SK-N-SH (cell line): ENCODE results near the gene PIAS1. TPM values are rescaled to one million over a fixed set of nuclear protein-coding genes. Genes with fewer than 3 reads are reported as not detected.

Experiments
- CTCF ChIA-PET: fragments of 300-600, 350-600 bp; formaldehyde crosslinking; extraction: SDS; loops from one replicate; lab custom pipeline; 2021; lab: Yijun Ruan, JAX
- POLR2A ChIA-PET: fragments of 350-600 bp; sonication (Branson Sonifier 250); formaldehyde crosslinking; extraction: SDS; loops from one replicate; lab custom pipeline; 2020; ENCODE audit warnings: antibody characterized with exemption, inconsistent platforms; lab: Yijun Ruan, JAX
- DNase-seq: peaks from one replicate; pipeline ENCODE4 v3.0.0; 2012
- H2AFZ ChIP-seq: fragments of 200-600 bp; sonication (generic); 2 replicates; pipeline ENCODE4 v1.8.1; 2016; ENCODE audit warnings: antibody characterized with exemption, mild to moderate bottlenecking, low read depth
- H3F3A ChIP-seq: fragments of 200-600 bp; sonication (generic); replicated peaks from 2 replicates; pipeline ENCODE3; 2016; ENCODE audit warnings: antibody characterized with exemption, mild to moderate bottlenecking; ENCODE audit not compliant: insufficient read depth
- H3K27ac ChIP-seq, 2 experiments: fragments of 200-500 bp in 1 of 2; fragments of 200-600 bp in 1 of 2; sonication (Bioruptor generic) in 1 of 2; sonication (generic), shearing (Covaris generic) in 1 of 2; 2 replicates each; pipeline versions ENCODE4 v1.5.1 to v1.6.1; 2014 to 2016; ENCODE audit warnings: low read depth in 2 of 2, inconsistent platforms in 1 of 2, low read length in 1 of 2, mild to moderate bottlenecking in 1 of 2, mixed read lengths in 1 of 2
- H3K27me3 ChIP-seq: fragments of 200-600 bp; sonication (generic), shearing (Covaris generic); 2 replicates; pipeline ENCODE4 v1.6.1; 2016; ENCODE audit warnings: mixed run types; ENCODE audit not compliant: insufficient read depth
- H3K36me3 ChIP-seq, 2 experiments: fragments of 200-500 bp in 1 of 2; fragments of 200-600 bp in 1 of 2; sonication (Bioruptor generic) in 1 of 2; sonication (generic) in 1 of 2; replicated peaks in 1 of 2; 2 replicates each; pipeline versions ENCODE3 to v1.5.1; 2014 to 2016; ENCODE audit warnings: low read length in 1 of 2, mild to moderate bottlenecking in 1 of 2; ENCODE audit not compliant: insufficient read depth in 2 of 2, control insufficient read depth in 1 of 2
- H3K4me1 ChIP-seq, 2 experiments: fragments of 200-500 bp in 1 of 2; fragments of 200-600 bp in 1 of 2; sonication (Bioruptor generic) in 1 of 2; sonication (generic), shearing (Covaris generic) in 1 of 2; 2 replicates each; pipeline versions ENCODE4 v1.5.1 to v1.6.1; 2014 to 2016; ENCODE audit warnings: low read depth in 1 of 2, low read length in 1 of 2, mixed run types in 1 of 2; ENCODE audit not compliant: insufficient read depth in 2 of 2, control insufficient read depth in 1 of 2
- H3K4me2 ChIP-seq: fragments of 200-600 bp; sonication (generic), shearing (Covaris generic); 2 replicates; pipeline ENCODE4 v1.6.1; 2017; ENCODE audit warnings: mixed run types
- H3K4me3 ChIP-seq, 2 experiments: fragments of 200-500 bp in 1 of 2; fragments of 200-600 bp in 1 of 2; sonication (Bioruptor generic) in 1 of 2; sonication (generic), shearing (Covaris generic) in 1 of 2; 2 replicates each; pipeline versions ENCODE4 v1.5.1 to v1.8.1; 2014 to 2016; ENCODE audit warnings: low read depth in 2 of 2, inconsistent platforms in 1 of 2, low read length in 1 of 2, mild to moderate bottlenecking in 1 of 2, mixed read lengths in 1 of 2, moderate library complexity in 1 of 2
- H3K79me2 ChIP-seq: fragments of 200-600 bp; sonication (generic); 2 replicates; pipeline ENCODE4 v1.8.1; 2017; ENCODE audit warnings: mild to moderate bottlenecking; ENCODE audit not compliant: insufficient read depth
- H3K9ac ChIP-seq: fragments of 200-600 bp; sonication (generic); 2 replicates; pipeline ENCODE4 v1.6.1; 2017; ENCODE audit warnings: mixed run types
- H3K9me2 ChIP-seq: fragments of 200-600 bp; sonication (generic); 2 replicates; pipeline ENCODE4 v1.6.1; 2017; ENCODE audit warnings: mixed run types
- H3K9me3 ChIP-seq: fragments of 200-600 bp; sonication (generic); 2 replicates; pipeline ENCODE4 v1.6.1; 2017; ENCODE audit warnings: mixed run types, mild to moderate bottlenecking, moderate library complexity
- H4K20me1 ChIP-seq: fragments of 200-600 bp; sonication (generic); 2 replicates; pipeline ENCODE4 v1.6.1; 2017; ENCODE audit warnings: mild to moderate bottlenecking, mixed run types; ENCODE audit not compliant: insufficient read depth
- CHD2 ChIP-seq: fragments of 150-350 bp; IDR thresholded peaks from 2 replicates; pipeline ENCODE4 v1.6.1; 2018; ENCODE audit warnings: low read length; ENCODE audit not compliant: partially characterized antibody
- EP300 ChIP-seq, 2 experiments: IDR thresholded peaks; 2 replicates each; pipeline versions ENCODE4 v1.4.0 to v1.6.1; 2012; ENCODE audit warnings: borderline replicate concordance in 1 of 2, low read depth in 1 of 2, low read length in 1 of 2
- FOSL2 ChIP-seq: IDR thresholded peaks from 2 replicates; pipeline ENCODE4 v1.4.0; 2012; ENCODE audit warnings: low read depth, mild to moderate bottlenecking, moderate library complexity, borderline replicate concordance
- FOXJ3 ChIP-seq: sonication (generic); formaldehyde crosslinking; IDR thresholded peaks from 2 replicates; pipeline ENCODE4 v1.5.1; 2020; ENCODE audit warnings: mild to moderate bottlenecking, missing genetic modification reagents
- GABPA ChIP-seq: IDR thresholded peaks from 2 replicates; pipeline ENCODE4 v1.4.0; 2012; ENCODE audit warnings: low read depth, mild to moderate bottlenecking
- GATA2 ChIP-seq: sonication (generic); formaldehyde crosslinking; IDR thresholded peaks from 2 replicates; pipeline ENCODE4 v1.5.0; 2020; ENCODE audit warnings: mild to moderate bottlenecking, missing genetic modification reagents
- MXI1 ChIP-seq: IDR thresholded peaks from 2 replicates; pipeline ENCODE4 v1.6.1; 2012; ENCODE audit warnings: mild to moderate bottlenecking, low read depth, low read length, improper control_type of control experiment
- RAD21 ChIP-seq: IDR thresholded peaks from 2 replicates; pipeline ENCODE4 v1.6.1; 2012; ENCODE audit warnings: mild to moderate bottlenecking, low read length
- RFX5 ChIP-seq: IDR thresholded peaks from 2 replicates; pipeline ENCODE4 v1.6.1; 2012; ENCODE audit warnings: mild to moderate bottlenecking, improper control_type of control experiment, low read length
- TCF12 ChIP-seq: IDR thresholded peaks from 2 replicates; pipeline ENCODE4 v1.4.0; 2012
- YY1 ChIP-seq: IDR thresholded peaks from 2 replicates; pipeline ENCODE4 v1.4.0; 2012; ENCODE audit warnings: low read depth, mild to moderate bottlenecking
- WGBS: methylation state at CpG from one replicate; pipeline ENCODE4 v1.1.6; 2017; ENCODE audit warnings: low lambda C conversion rate; 5-methylcytosine and 5-hydroxymethylcytosine counted together
- polyA plus RNA-seq, 3 experiments: library from polyadenylated mRNA; depleted of rRNA; stranded (reverse); fragments of >200 nt; gene quantifications; 2 replicates each; pipeline ENCODE4 v1.2.3, GENCODE V29; 2012
- TF ChIP-seq, protein P1 (sequence below): IDR thresholded peaks from 2 replicates; pipeline ENCODE4; 2012
- TF ChIP-seq, protein P2 (sequence below): fragments of 200-600 bp; sonication (generic); IDR thresholded peaks from 2 replicates; pipeline ENCODE4 v1.6.1; 2017; ENCODE audit warnings: antibody characterized with exemption, mild to moderate bottlenecking, moderate library complexity

Gene PIAS1
- polyA plus RNA-seq, 1 of the 3 experiments (the other 2 are of a cell fraction): 9.0 TPM

DNA sequence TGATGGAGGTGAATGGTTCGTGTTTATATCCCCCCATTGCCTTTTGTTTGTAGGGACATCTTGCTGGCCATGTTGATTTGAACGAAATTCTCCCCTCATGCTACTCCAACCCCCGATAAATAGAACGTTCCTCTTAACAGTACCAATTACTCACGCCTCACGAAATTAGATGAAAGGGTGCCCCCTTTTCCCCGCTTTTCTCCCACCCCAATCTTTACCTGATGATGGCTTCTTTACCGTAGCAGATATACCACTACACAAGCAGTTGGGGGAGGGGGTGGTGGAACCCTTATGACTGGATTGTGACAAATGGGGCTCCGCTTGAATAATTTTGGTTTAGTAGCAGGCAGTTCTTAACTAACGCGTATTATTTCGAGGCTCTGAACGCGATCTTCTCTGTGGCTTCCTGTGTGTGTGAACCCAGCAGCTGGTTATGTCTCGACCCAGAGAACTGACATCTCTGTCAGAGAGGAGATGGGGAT is 1.1 kb downstream of the PIAS1 start:
- peak overlapping the region; percentile 84 for H3K9ac ChIP-seq
- H3K27me3 ChIP-seq: no peaks in the 10 kb centered on the region
- ChIA-PET CTCF (interaction anchor here (0.6 to 3.3 kb wide), 7 partner anchors 9 to 213 kb away, joined by 3 to 18 read pairs (median 4); no protein-coding TSS in a partner anchor), POLR2A (interaction anchor here (0.6 kb wide), 1 partner anchor 41 kb away, joined by 3 read pairs; no protein-coding TSS in a partner anchor)
- peaks cover 62% of the 10 kb centered on the region for H3K79me2 ChIP-seq
- H3K4me1 ChIP-seq: peaks cover 0 to 12% of the 10 kb centered on the region in 2 experiments; a peak in 3 of 4 replicates
- DNase-seq: peak; percentile 34
- 2% methylated on average over 15 of the region's 15 CpGs for WGBS
- H3K36me3 ChIP-seq: no peaks in the 10 kb centered on the region
- peak overlapping the region; percentile 77 to 92; a peak in 3 of 4 replicates for H3K27ac ChIP-seq
- TF ChIP-seq MXI1 (peak; percentile 59; the same call in 1 of the 2 replicates), FOXJ3 (0 out of 2 replicates have a peak, but pooled peaks have one; percentile 20), FOSL2 (no peak), RAD21 (peak; percentile 6; the same call in 1 of the 2 replicates), GATA2 (no peak), TCF12 (no peak)
- H2AFZ ChIP-seq: peak overlapping the region; percentile 82
- peak overlapping the region; percentile 84 to 88 for H3K4me3 ChIP-seq
- no peaks in the 10 kb centered on the region for H3K9me3 ChIP-seq
- peak overlapping the region; percentile 92 for H3K4me2 ChIP-seq
- peaks cover 45% of the 10 kb centered on the region for H4K20me1 ChIP-seq
- peaks cover 2% of the 10 kb centered on the region for H3F3A ChIP-seq
- no peaks in the 10 kb centered on the region for H3K9me2 ChIP-seq

- CTCF ChIA-PET: interaction anchor here (0.7 to 3.3 kb wide), 5 partner anchors 8 to 197 kb away, joined by 3 to 18 read pairs (median 3); no protein-coding TSS in a partner anchor
- H4K20me1 ChIP-seq: peaks cover 56% of the 10 kb centered on the region
These were observed 2.2 kb downstream of the PIAS1 start for GRCh38 chr15:68056097-68056865.

More at GRCh38 chr15:68056097-68056865, 2.2 kb downstream of the PIAS1 start:
- H3K9ac ChIP-seq: peak overlapping the region; percentile 84; the same call in 1 of the 2 replicates
- no peaks in the 10 kb centered on the region for H3K36me3 ChIP-seq
- H3K9me3 ChIP-seq: no peaks in the 10 kb centered on the region
- H2AFZ ChIP-seq: no peak overlapping the region
- H3K9me2 ChIP-seq: no peaks in the 10 kb centered on the region
- peak overlapping the region; percentile 92 for H3K4me2 ChIP-seq
- DNase-seq: no peak
- peaks cover 0 to 12% of the 10 kb centered on the region in 2 experiments; a peak in 3 of 4 replicates for H3K4me1 ChIP-seq
- peaks cover 72% of the 10 kb centered on the region for H3K79me2 ChIP-seq
- no peaks in the 10 kb centered on the region for H3K27me3 ChIP-seq
- H3K4me3 ChIP-seq: peak overlapping the region; percentile 84 to 88; a peak in 2 of 4 replicates
- H3F3A ChIP-seq: peaks cover 2% of the 10 kb centered on the region
- no peak for TF ChIP-seq FOSL2
- no peak for TF ChIP-seq YY1
- TF ChIP-seq, protein P1, sequence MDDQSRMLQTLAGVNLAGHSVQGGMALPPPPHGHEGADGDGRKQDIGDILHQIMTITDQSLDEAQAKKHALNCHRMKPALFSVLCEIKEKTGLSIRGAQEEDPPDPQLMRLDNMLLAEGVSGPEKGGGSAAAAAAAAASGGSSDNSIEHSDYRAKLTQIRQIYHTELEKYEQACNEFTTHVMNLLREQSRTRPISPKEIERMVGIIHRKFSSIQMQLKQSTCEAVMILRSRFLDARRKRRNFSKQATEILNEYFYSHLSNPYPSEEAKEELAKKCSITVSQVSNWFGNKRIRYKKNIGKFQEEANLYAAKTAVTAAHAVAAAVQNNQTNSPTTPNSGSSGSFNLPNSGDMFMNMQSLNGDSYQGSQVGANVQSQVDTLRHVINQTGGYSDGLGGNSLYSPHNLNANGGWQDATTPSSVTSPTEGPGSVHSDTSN: 0 out of 2 replicates have a peak, but pooled peaks have one; percentile 9
- TF ChIP-seq, protein P2, sequence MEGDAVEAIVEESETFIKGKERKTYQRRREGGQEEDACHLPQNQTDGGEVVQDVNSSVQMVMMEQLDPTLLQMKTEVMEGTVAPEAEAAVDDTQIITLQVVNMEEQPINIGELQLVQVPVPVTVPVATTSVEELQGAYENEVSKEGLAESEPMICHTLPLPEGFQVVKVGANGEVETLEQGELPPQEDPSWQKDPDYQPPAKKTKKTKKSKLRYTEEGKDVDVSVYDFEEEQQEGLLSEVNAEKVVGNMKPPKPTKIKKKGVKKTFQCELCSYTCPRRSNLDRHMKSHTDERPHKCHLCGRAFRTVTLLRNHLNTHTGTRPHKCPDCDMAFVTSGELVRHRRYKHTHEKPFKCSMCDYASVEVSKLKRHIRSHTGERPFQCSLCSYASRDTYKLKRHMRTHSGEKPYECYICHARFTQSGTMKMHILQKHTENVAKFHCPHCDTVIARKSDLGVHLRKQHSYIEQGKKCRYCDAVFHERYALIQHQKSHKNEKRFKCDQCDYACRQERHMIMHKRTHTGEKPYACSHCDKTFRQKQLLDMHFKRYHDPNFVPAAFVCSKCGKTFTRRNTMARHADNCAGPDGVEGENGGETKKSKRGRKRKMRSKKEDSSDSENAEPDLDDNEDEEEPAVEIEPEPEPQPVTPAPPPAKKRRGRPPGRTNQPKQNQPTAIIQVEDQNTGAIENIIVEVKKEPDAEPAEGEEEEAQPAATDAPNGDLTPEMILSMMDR: no peak
- TF ChIP-seq RFX5: no peak
- no peak for TF ChIP-seq GABPA
- TF ChIP-seq EP300 (IDR thresholded peaks at IDR 0.05; ENCODE audit: borderline replicate concordance in 1 of 2, low read depth in 1 of 2, low read length in 1 of 2): no peak
- TF ChIP-seq CHD2: no peak
- 56% methylated on average over 5 of the region's 5 CpGs for WGBS
- no peak overlapping the region for H3K27ac ChIP-seq
- POLR2A ChIA-PET: interaction anchor here (0.6 kb wide), 1 partner anchor 42 kb away, joined by 3 read pairs; no protein-coding TSS in a partner anchor
